ENCODE data around the gene ACSM3. TPM values are rescaled to one million over a fixed set of nuclear protein-coding genes. Genes with fewer than 3 reads are reported as not detected.

Gene ACSM3
- total and polyA plus RNA-seq, 2 experiments from 2014 or later: 5.7 to 8.7 TPM

- Mint-ChIP-seq H3K4me1 (no peaks in the 10 kb centered on the region), H3K36me3 (ENCODE audit: low read depth) (peaks cover 7% of the 10 kb centered on the region), H3K27ac (no peak overlapping the region), H3K9me3 (peaks cover 26% of the 10 kb centered on the region), H3K4me3 (no peak overlapping the region), H3K27me3 (ENCODE audit: insufficient read depth, low read depth, poor library complexity) (peaks cover 4% of the 10 kb centered on the region)
- Histone ChIP-seq H3K4me2 (no peak overlapping the region), H3K4me3 (no peak overlapping the region), H3K4me1 (ENCODE audit: insufficient read depth) (no peaks in the 10 kb centered on the region), H3K79me2 (replicated peaks; ENCODE audit: insufficient read depth) (no peaks in the 10 kb centered on the region), H4K20me1 (replicated peaks; ENCODE audit: insufficient read depth) (no peaks in the 10 kb centered on the region), H3K9me2 (ENCODE audit: insufficient read depth) (peaks cover 5% of the 10 kb centered on the region; the same call in 1 of the 2 replicates), H3K27ac (ENCODE audit: low read depth) (no peak overlapping the region), H3K36me3 (ENCODE audit: insufficient read depth) (no peaks in the 10 kb centered on the region), H2AFZ (no peak overlapping the region), H3F3A (replicated peaks; ENCODE audit: low read depth) (no peaks in the 10 kb centered on the region), H3K27me3 (ENCODE audit: insufficient read depth) (no peaks in the 10 kb centered on the region)
- TF ChIP-seq ETS1 (IDR thresholded peaks at IDR 0.05): no peak
- TF ChIP-seq CREB1 (CRISPR knock-in tag; IDR thresholded peaks at IDR 0.05; ENCODE audit: low read depth): no peak
- TF ChIP-seq NANOG (IDR thresholded peaks at IDR 0.05; ENCODE audit: borderline replicate concordance): no peak
- TF ChIP-seq EZH2 (IDR thresholded peaks at IDR 0.05; ENCODE audit: low read depth, unreplicated experiment): no peak
- no peak for TF ChIP-seq JUNB (IDR thresholded peaks at IDR 0.05; ENCODE audit: unreplicated experiment)
- no peak for TF ChIP-seq ZNF331 (CRISPR knock-in tag; IDR thresholded peaks at IDR 0.05; ENCODE audit: low read depth)
- ATAC-seq (no peak), DNase-seq (ENCODE audit: low spot score) (peak; percentile 11)
Observed at GRCh38 chr16:20747030-20747816, 16.6 kb upstream of the ACSM3 start.

- Mint-ChIP-seq H3K36me3 (ENCODE audit: low read depth) (peaks cover 7% of the 10 kb centered on the region), H3K4me3 (no peak overlapping the region), H3K27ac (no peak overlapping the region), H3K27me3 (ENCODE audit: insufficient read depth, low read depth, poor library complexity) (peaks cover 1% of the 10 kb centered on the region), H3K9me3 (peaks cover 23% of the 10 kb centered on the region), H3K4me1 (peaks cover 5% of the 10 kb centered on the region; the same call in 2 of the 3 replicates)
- Histone ChIP-seq H3K9me2 (ENCODE audit: insufficient read depth) (no peaks in the 10 kb centered on the region), H3K4me1 (ENCODE audit: insufficient read depth) (no peaks in the 10 kb centered on the region), H3K27ac (ENCODE audit: low read depth) (no peak overlapping the region), H3K36me3 (ENCODE audit: insufficient read depth) (no peaks in the 10 kb centered on the region), H3K4me3 (no peak overlapping the region), H3K27me3 (ENCODE audit: insufficient read depth) (no peaks in the 10 kb centered on the region), H4K20me1 (replicated peaks; ENCODE audit: insufficient read depth) (no peaks in the 10 kb centered on the region), H3K79me2 (replicated peaks; ENCODE audit: insufficient read depth) (no peaks in the 10 kb centered on the region), H3F3A (replicated peaks; ENCODE audit: low read depth) (no peaks in the 10 kb centered on the region), H2AFZ (no peak overlapping the region), H3K4me2 (no peak overlapping the region)
- TF ChIP-seq CREB1 (CRISPR knock-in tag; IDR thresholded peaks at IDR 0.05; ENCODE audit: low read depth): no peak
- TF ChIP-seq ZNF114 (CRISPR knock-in tag; IDR thresholded peaks at IDR 0.05): no peak
- ATAC-seq: no peak
- DNase-seq (ENCODE audit: low spot score): no peak
Observed at GRCh38 chr16:20749474-20749873, 14.3 kb upstream of the ACSM3 start.

- no peaks in the 10 kb centered on the region for H3K4me1 ChIP-seq (ENCODE audit: insufficient read depth)
- H3K27ac ChIP-seq (ENCODE audit: low read depth): no peak overlapping the region
- no peaks in the 10 kb centered on the region for H3F3A ChIP-seq (replicated peaks; ENCODE audit: low read depth)
- H3K36me3 Mint-ChIP-seq (ENCODE audit: low read depth): peaks cover 7% of the 10 kb centered on the region
- no peaks in the 10 kb centered on the region for H3K79me2 ChIP-seq (replicated peaks; ENCODE audit: insufficient read depth)
- no peaks in the 10 kb centered on the region for H3K36me3 ChIP-seq (ENCODE audit: insufficient read depth)
- peaks cover 1% of the 10 kb centered on the region for H3K27me3 Mint-ChIP-seq (ENCODE audit: insufficient read depth, low read depth, poor library complexity)
- no peak overlapping the region for H3K4me3 Mint-ChIP-seq
- ATAC-seq: no peak
- peaks cover 19% of the 10 kb centered on the region for H3K9me3 Mint-ChIP-seq
- no peak overlapping the region for H3K4me3 ChIP-seq
- peaks cover 5% of the 10 kb centered on the region; the same call in 2 of the 3 replicates for H3K4me1 Mint-ChIP-seq
- no peak overlapping the region for H3K4me2 ChIP-seq
- no peaks in the 10 kb centered on the region for H3K9me2 ChIP-seq (ENCODE audit: insufficient read depth)
- DNase-seq (ENCODE audit: low spot score): no peak
- H2AFZ ChIP-seq: no peak overlapping the region
- TF ChIP-seq CTCF (conservative IDR thresholded peaks at IDR 0.05; ENCODE audit: low read depth in 2 of 2) (no peak), EZH2 (IDR thresholded peaks at IDR 0.05; ENCODE audit: low read depth, unreplicated experiment) (no peak), CREB1 (CRISPR knock-in tag; IDR thresholded peaks at IDR 0.05; ENCODE audit: low read depth) (no peak)
- no peaks in the 10 kb centered on the region for H3K27me3 ChIP-seq (ENCODE audit: insufficient read depth)
- no peaks in the 10 kb centered on the region for H4K20me1 ChIP-seq (replicated peaks; ENCODE audit: insufficient read depth)
- H3K27ac Mint-ChIP-seq: no peak overlapping the region
Observed at GRCh38 chr16:20750558-20750957, 13.3 kb upstream of the ACSM3 start.
